GM12891 (cell line): ENCODE measurements around the gene GNB1L.

Experiments used
- DNase-seq: peaks from one replicate; pipeline ENCODE4 v3.0.0; 2011; ENCODE audit warnings: low spot score; ENCODE audit not compliant: insufficient read length
- FAIRE-seq: peaks from 2 replicates; lab custom pipeline; 2011; peaks lifted over from hg19 to GRCh38; lab: Jason Lieb, UNC
- PAX5 ChIP-seq: IDR thresholded peaks from 2 replicates; pipeline ENCODE4 v1.6.1; 2011; ENCODE audit warnings: low read length, moderate library complexity, mild to moderate bottlenecking; ENCODE audit not compliant: insufficient read depth, severe bottlenecking
- POLR2A ChIP-seq: IDR thresholded peaks from 2 replicates; pipeline ENCODE4 v1.6.1; 2011; ENCODE audit warnings: low read depth, low read length, control low read depth
- POLR2AphosphoS5 ChIP-seq: IDR thresholded peaks from 2 replicates; pipeline ENCODE4 v1.6.1; 2011; ENCODE audit warnings: low read depth, low read length, control low read depth
- POU2F2 ChIP-seq: IDR thresholded peaks from 2 replicates; pipeline ENCODE4 v1.6.1; 2011; ENCODE audit warnings: low read depth, mild to moderate bottlenecking, control low read depth, low read length, moderate library complexity
- SPI1 ChIP-seq: IDR thresholded peaks from 2 replicates; pipeline ENCODE4 v1.6.1; 2011; ENCODE audit warnings: low read depth, low read length, control low read depth
- TAF1 ChIP-seq: IDR thresholded peaks from 2 replicates; pipeline ENCODE4 v1.6.1; 2011; ENCODE audit warnings: low read depth, low read length, control low read depth

Gene GNB1L

GRCh38 chr22:19871023-19871844, 16.6 kb upstream of the GNB1L start:
- TF ChIP-seq POLR2A (no peak), SPI1 (no peak), PAX5 (no peak), POLR2AphosphoS5 (no peak), TAF1 (no peak), POU2F2 (no peak)
- FAIRE-seq: no peak
- DNase-seq: no peak

GRCh38 chr22:19870153-19871022, 15.7 kb upstream of the GNB1L start:
- TF ChIP-seq POU2F2: no peak
- TF ChIP-seq POLR2A: no peak
- TF ChIP-seq TAF1: no peak
- TF ChIP-seq PAX5: no peak
- no peak for TF ChIP-seq SPI1
- TF ChIP-seq POLR2AphosphoS5: no peak
- FAIRE-seq (no peak), DNase-seq (no peak)

GRCh38 chr22:19869497-19870152, 15.0 kb upstream of the GNB1L start:
- FAIRE-seq: no peak

GRCh38 chr22:19868773-19869471, 14.2 kb upstream of the GNB1L start:
- FAIRE-seq: no peak
- no peak for TF ChIP-seq SPI1
- TF ChIP-seq PAX5: no peak
- TF ChIP-seq POLR2A: no peak
- TF ChIP-seq TAF1: no peak
- TF ChIP-seq POLR2AphosphoS5: no peak
- TF ChIP-seq POU2F2: no peak
- DNase-seq: no peak

More at GRCh38 chr22:19869497-19870152, 15.0 kb upstream of the GNB1L start:
- DNase-seq: no peak
- TF ChIP-seq SPI1 (no peak), POU2F2 (no peak), PAX5 (no peak), TAF1 (no peak), POLR2AphosphoS5 (no peak), POLR2A (no peak)

- TF ChIP-seq TAF1 (no peak), POLR2A (no peak), SPI1 (no peak), PAX5 (no peak), POLR2AphosphoS5 (no peak), POU2F2 (no peak)
- no peak for FAIRE-seq
- no peak for DNase-seq
These were observed 13.7 kb upstream of the GNB1L start for GRCh38 chr22:19868333-19868732.

- TF ChIP-seq POLR2A (no peak), SPI1 (no peak), POLR2AphosphoS5 (no peak), TAF1 (no peak), POU2F2 (no peak), PAX5 (no peak)
- FAIRE-seq (no peak), DNase-seq (no peak)
These were observed 12.9 kb upstream of the GNB1L start for GRCh38 chr22:19867617-19868016.

- TF ChIP-seq TAF1: no peak
- TF ChIP-seq POLR2AphosphoS5: no peak
- no peak for TF ChIP-seq SPI1
- no peak for TF ChIP-seq POLR2A
- TF ChIP-seq POU2F2: no peak
- FAIRE-seq: no peak
- no peak for DNase-seq
These were observed 12.0 kb upstream of the GNB1L start for GRCh38 chr22:19866665-19867009.

GRCh38 chr22:19865141-19865829, 10.6 kb upstream of the GNB1L start:
- TF ChIP-seq TAF1 (no peak), POU2F2 (no peak), SPI1 (no peak), POLR2A (no peak), POLR2AphosphoS5 (no peak), PAX5 (no peak)
- FAIRE-seq (no peak), DNase-seq (no peak)
